ELR (cell line): ENCODE results near the gene SMCO2.

ENCODE experiments used
- DNase-seq: peaks from one replicate; pipeline ENCODE4 v3.0.0-alpha.2; 2015; ENCODE audit warnings: low read depth

Gene SMCO2

GRCh38 chr12:27499377-27499776, 52.8 kb downstream of the SMCO2 start:
- DNase-seq = no peak

DNA sequence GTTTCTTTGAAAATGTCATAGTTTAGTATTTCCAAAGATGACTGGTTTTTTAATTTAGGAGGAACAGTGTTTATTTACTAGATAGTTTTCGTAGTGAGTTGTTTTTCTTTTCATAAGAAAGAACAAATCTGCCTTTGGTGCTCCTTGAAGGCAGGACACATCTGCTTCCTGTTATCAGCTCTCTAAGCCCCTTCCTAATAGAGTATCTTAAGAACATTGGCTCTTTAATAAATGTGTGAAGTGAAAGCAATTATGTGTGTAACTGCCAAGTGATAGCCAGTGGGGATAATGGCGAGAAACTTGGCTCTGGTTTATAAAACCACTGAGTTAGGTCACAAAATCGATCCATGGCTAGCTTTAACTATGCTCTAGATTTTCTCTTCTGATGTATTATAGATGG, 54.0 kb downstream of the SMCO2 start:
- DNase-seq = no peak

DNA sequence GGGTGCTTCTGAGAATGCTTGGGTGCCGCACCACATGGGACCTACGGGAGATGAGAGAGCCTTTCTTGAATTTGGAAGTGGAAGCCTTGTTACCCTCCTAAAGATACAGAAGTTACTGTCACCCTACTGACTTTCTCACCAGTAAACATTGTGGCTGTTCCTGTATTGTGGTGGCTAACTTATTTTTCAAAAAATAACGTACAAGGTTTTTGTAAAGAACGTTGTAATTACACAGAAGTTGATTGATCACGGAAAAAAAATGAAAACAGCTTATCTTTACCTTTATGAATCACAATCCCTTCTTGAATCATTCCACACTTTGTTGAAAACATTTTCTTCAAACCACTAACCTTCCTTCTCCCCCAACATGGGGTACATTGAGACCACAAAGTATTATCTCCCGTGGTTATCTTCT, 55.5 kb downstream of the SMCO2 start:
- no peak for DNase-seq

DNA sequence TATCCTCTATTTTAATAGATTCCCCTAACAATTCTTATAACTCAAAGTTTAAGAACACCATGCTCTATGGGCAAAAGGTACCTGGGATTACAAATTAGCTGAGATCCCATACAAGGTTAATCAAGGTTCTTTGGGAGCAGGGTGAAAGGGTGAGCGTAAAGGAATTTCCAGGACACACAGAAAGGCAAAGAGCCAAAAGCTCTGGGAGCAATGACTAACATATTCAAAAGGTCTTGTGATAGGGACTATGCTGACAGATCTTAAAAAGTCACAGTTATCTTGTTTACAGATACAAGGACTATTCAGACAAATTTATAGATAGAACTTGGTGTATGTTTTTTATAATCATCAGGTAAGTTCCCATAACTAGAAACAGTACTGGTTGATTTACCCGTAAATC, 58.0 kb downstream of the SMCO2 start:
- peak; percentile 33 for DNase-seq

GRCh38 chr12:27505109-27505508, 58.6 kb downstream of the SMCO2 start:
- DNase-seq = peak; percentile 27

- no peak for DNase-seq
These were observed 59.2 kb downstream of the SMCO2 start for GRCh38 chr12:27505761-27506160.

DNA sequence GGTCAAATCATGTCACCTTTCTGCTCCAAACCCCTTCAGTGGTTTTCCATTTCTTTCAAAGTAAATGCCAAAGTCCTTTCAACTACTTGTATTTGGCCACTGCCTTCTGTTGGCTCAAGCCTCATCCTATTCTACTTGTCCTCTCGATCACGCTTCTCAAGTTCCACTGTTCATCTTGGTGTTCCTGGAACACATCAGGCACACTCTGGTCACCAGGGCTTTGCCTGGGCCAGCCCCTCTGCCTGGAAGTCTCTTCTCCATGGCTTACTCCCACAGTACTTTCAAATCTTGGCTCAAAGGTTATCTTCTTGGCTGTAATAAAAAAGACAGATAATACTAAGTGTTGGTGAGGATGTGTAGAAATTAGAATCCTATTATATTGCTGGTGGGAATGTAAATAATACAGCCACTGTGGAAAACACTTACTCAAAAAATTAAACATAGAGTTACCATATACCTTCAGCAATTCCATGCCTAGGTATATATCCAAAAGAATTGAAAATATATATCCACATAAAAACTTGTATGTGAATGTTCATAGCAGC, 60.2 kb downstream of the SMCO2 start:
- DNase-seq = no peak

DNA sequence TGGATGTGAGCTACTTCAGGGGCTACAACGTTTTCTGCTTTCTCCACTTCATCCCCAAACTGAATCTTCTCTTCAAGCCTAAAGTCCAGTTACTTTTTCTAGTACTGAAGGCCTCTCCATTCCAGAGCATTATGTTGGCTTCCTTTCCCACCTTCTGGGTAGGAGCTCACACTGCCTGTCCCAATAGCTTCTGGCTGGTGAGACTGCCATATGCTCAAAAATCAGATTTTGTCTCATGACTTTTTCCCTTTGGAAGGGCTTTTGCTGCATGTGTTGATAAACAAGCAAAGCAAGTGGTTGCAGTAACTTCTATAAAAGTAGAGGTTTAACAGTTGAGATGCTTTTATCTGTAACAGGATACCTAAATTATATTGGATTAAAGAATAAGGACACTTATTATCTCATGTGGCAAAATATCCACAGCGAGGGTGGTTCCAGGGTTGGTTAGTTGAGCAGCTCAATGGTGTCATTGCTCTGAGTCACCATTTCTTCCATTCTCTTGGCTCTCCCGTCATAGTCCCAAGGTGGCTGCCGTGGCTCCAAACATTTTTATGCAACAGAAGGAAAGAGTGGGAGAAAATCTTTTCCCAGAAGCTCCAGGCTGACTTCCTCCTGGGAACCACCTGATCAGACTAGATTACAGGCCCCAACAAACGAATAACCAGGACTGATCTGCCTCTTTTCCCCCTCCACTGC, 62.3 kb downstream of the SMCO2 start:
- no peak for DNase-seq

GRCh38 chr12:27511031-27511722, 64.6 kb downstream of the SMCO2 start:
- DNase-seq = no peak

DNA sequence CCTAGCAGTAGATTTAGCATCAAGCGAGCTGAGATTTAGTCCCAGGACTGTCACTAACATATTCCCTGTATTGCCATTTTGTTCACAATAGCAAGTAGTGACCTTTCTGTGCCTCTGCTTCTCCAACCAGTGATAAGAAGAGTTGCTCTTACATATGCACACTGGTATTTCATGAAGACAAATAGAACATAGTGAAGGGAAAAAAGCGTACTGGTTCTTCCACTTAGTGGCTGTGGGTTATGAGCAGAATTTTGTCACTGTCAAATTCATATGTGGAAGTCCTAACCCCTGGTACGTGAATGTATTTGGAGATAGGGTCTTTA, 65.1 kb downstream of the SMCO2 start:
- no peak for DNase-seq

DNA sequence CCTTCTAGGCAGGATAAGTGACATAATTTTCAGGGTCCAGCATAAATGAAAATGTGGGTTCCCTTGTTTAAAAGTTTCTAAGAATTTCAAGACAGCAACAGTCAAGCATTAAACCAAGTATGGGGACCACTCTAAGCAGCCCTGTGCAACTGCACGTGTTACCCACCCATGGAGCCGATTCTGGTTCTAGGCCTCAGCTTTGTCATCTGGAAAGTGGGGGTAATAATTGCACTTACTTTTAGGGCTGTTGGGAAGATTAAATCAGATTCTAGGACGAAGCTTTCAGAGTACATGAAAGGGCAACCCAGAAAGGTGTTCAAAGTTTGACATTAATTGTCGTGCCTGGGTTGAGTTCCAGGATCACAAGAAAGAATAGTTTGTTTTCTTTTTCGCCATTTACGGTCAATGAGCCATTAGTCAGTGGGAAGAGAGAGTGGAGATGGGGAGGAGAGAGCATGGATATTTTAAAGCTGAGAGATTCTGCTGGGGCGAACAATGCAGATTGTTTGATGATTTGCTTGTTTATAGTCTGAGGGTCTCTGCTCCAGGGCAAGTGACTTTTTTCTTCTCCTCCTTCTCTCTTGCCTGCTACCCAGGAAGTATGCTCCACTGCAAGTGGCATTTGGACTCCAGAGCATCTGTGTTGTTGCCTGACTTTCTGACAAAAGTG, 66.8 kb downstream of the SMCO2 start:
- DNase-seq = no peak

DNA sequence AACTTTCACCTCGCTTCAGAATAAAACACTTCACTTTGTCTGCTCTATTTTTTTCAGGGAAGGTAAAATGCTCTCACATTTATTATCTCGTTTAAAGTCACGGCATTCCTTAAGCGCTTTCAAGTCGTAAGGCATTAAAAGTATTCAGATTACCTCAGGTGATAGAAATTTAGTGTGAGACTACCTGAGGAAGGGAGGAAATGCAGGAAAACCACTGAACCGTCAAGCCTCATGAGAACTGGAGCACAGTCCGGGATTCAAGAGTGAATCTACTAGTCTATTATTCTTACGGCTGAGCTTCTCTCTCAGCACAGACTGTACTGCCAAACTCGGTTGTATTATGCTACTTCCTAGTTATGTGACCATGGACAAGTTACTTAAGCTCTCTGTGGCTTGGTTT, 69.1 kb downstream of the SMCO2 start:
- DNase-seq = no peak

- no peak for DNase-seq
These were observed 70.1 kb downstream of the SMCO2 start for GRCh38 chr12:27516625-27517024.

GRCh38 chr12:27517546-27517945, 71.0 kb downstream of the SMCO2 start:
- DNase-seq = no peak

DNA sequence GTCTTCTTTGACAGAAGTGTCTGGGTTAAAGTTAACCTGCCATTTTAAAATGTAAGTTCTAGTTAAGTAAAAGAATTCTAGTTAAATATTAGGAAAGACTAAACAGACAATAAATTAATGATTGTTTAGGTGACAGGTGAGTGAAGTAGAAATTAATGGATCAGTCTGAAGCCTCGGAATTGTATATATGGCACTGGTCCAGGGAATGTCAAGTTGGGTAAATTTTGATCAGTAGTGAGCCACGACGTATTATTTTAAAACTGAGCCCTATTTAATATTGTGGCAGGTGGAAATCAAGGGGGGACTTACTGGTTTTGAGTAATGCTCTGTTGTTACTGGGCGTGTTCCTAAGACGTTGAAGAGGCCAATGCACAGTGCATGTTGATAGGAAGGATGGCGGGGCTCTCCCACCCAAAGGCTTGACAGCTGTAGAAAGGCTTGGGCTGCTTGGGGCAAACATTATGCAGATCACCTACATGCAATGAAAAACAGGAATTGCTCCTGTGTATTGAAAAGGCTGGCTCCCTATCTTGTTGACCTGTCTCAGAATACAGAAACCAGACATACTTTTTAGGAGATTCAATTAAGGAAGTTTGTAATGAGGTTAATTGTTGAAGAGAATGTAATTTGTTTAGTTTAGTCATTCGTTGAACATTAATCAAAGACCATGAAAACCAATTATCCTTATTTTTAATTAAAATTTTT, 71.6 kb downstream of the SMCO2 start:
- DNase-seq = no peak

DNA sequence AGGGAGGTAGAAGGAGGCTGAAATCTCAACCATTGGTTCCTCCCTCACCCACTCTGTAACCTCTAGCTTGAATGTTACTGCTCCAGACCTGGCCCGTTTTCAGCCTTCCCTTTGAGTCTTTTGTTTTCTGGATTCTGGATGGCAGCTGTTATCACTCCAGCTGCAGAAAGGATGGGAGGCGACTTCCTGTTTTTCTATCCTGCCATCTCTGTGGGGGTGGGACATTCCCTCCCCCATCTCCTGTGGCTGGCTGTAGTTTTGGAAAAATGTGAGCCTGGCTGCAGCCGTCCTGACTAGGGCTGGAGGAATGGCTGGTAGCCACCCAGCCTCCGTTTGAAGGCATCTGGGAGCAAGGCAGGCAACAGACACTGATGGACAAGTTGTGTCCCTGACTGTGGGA, 74.5 kb downstream of the SMCO2 start:
- no peak for DNase-seq

DNA sequence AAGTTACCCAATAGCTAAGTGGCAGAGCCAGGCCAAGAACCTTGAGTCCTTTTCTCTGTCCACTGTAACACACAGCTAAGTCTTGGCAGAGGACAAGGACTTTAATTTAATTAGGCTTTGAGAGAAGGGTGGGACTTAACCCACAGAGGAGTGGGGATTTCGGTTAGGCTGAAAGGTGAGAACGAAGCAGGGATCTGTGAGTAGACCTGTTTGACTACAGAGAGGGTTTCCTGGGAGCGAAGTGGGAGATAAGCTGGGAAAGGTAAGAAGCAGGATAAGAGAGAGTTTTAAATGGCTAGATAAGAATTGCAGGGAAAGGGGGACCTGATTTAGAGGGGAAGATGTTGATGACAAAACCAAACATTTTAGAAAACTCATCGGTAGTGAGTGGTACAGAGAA, 75.4 kb downstream of the SMCO2 start:
- DNase-seq = no peak

DNA sequence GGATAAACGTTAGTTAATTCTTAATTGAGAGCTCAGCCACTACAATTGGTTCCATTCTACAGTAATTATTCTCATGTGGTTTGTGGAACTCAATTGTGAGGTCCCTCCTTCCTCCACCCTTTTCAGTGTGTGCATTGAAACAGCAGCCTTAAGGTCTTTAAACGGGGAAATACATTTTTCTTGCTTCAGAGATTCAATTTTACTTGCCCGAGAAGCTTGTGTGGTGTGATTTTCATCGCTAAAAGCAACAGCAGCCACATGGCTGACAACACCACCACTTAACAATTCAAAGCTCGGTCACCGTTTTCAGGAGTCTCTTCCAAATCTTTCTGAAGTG, 76.7 kb downstream of the SMCO2 start:
- DNase-seq = no peak

- DNase-seq = peak; percentile 98
These were observed 77.3 kb downstream of the SMCO2 start, which contains the start of gene PPFIBP1 for GRCh38 chr12:27523642-27524493. Gene PPFIBP1 (plus strand): TSS chr12:27524206. CDS start chr12:27633397, 109,191 bp downstream.

DNA sequence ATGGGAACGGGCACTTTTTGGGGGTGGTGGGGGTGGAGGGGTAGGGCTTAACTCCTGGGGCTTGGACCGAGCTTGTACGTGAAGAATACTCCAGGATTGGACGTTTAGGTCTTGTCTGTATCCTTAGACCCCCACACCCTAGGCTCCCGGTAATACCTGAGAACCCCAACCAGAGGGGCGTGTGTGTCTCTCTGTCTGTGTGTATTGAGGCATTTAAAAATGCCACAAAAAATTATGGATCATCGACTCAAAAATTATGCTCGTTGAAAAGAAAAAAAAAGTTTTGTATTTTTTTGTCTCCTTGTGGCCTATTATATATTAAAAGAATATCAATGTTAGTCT, 77.9 kb downstream of the SMCO2 start:
- no peak for DNase-seq

GRCh38 chr12:27524839-27525753, 78.6 kb downstream of the SMCO2 start:
- DNase-seq = peak; percentile 92
